Panc1 (cell line): Measurements from ENCODE around the gene PXDN. TPM values are rescaled to one million over a fixed set of nuclear protein-coding genes. Genes with fewer than 3 reads are reported as not detected.

Experiments
- ATAC-seq: fragments of 200-7000 bp; cut with Tn5 transposase; 2 replicates; pipeline ENCODE4 v1.9.1; 2020; ENCODE audit warnings: mild to moderate bottlenecking, moderate library complexity
- BruUV-seq: library from RNA; stranded (reverse); fragments of 400-500 nt; replicated peaks from 2 replicates; lab custom pipeline; 2021; lab: Mats Ljungman, UMichigan
- CTCF ChIA-PET: fragments of 300-600 bp; sonication (Branson Sonifier 250); formaldehyde crosslinking; loops from one replicate; lab custom pipeline; 2022; ENCODE audit warnings: antibody characterized with exemption; lab: Charles Lee
- POLR2A ChIA-PET: fragments of 300-600 bp; sonication (Branson Sonifier 250); formaldehyde crosslinking; loops from one replicate; lab custom pipeline; 2022; ENCODE audit warnings: antibody characterized with exemption; lab: Charles Lee
- DNase-seq: peaks from one replicate; pipeline ENCODE4 v3.0.0-alpha.2; 2010; ENCODE audit warnings: low read depth, low spot score
- H3K27ac ChIP-seq: 2 replicates; pipeline ENCODE4 v1.5.1; 2011; ENCODE audit warnings: mild to moderate bottlenecking, low read length, inconsistent platforms
- H3K27me3 ChIP-seq: fragments of 200-500 bp; sonication (Bioruptor generic); 2 replicates; pipeline ENCODE4 v1.6.0; 2014; ENCODE audit warnings: low read length, inconsistent platforms; ENCODE audit not compliant: control insufficient read depth, insufficient read depth
- H3K36me3 ChIP-seq: fragments of 200-500 bp; sonication (Bioruptor generic); 2 replicates; pipeline ENCODE4 v1.5.1; 2014; ENCODE audit warnings: inconsistent platforms, mild to moderate bottlenecking, low read length, moderate library complexity; ENCODE audit not compliant: control insufficient read depth, insufficient read depth
- H3K4me1 ChIP-seq: 2 replicates; pipeline ENCODE4 v1.5.1; 2011; ENCODE audit warnings: inconsistent platforms, mild to moderate bottlenecking, low read length, moderate library complexity; ENCODE audit not compliant: control insufficient read depth, insufficient read depth
- H3K4me3 ChIP-seq, 2 experiments: 2 replicates each; pipeline ENCODE4 v1.5.1; 2011 to 2012; ENCODE audit warnings: low read depth in 2 of 2, low read length in 2 of 2, mild to moderate bottlenecking in 2 of 2, inconsistent platforms in 1 of 2, moderate library complexity in 1 of 2
- H3K9me3 ChIP-seq: fragments of 200-500 bp; sonication (Bioruptor generic); 2 replicates; pipeline ENCODE4 v1.5.1; 2014; ENCODE audit warnings: low read depth, mild to moderate bottlenecking, inconsistent platforms, low read length, moderate library complexity; ENCODE audit not compliant: control insufficient read depth, insufficient read depth
- POLR2AphosphoS5 ChIP-seq: IDR thresholded peaks from 2 replicates; pipeline ENCODE4 v1.6.1; 2012; ENCODE audit warnings: mild to moderate bottlenecking, low read depth, low read length, moderate library complexity
- SIN3A ChIP-seq: IDR thresholded peaks from 2 replicates; pipeline ENCODE4 v1.6.1; 2012; ENCODE audit warnings: low read depth, mild to moderate bottlenecking, low read length, moderate library complexity, borderline replicate concordance; ENCODE audit not compliant: insufficient read depth
- TCF7L2 ChIP-seq: IDR thresholded peaks from 2 replicates; pipeline ENCODE4 v1.6.1; 2011; ENCODE audit warnings: mild to moderate bottlenecking, low read depth, low read length, inconsistent platforms
- in situ Hi-C: cut with HindIII; loops from 2 replicates; pipeline ENCODE4 v1.10.0; 2016; ENCODE audit warnings: low sequenced_read_pairs, low pct_unique_long_range_greater_than_20kb
- intact Hi-C: fragments of 100-400 bp; cut with micrococcal nuclease; formaldehyde crosslinking; loops from one replicate; pipeline ENCODE4 v1.10.0; 2022; ENCODE audit not compliant: unreplicated experiment
- total RNA-seq: library from RNA; stranded (reverse); gene quantifications from one replicate; pipeline ENCODE4 v1.2.1, GENCODE V29; 2021; ENCODE audit not compliant: unreplicated experiment
- TF ChIP-seq, protein P1 (sequence below): fragments of 450-650 bp; IDR thresholded peaks from 2 replicates; pipeline ENCODE4 v1.5.1; 2017; ENCODE audit warnings: mild to moderate bottlenecking
- TF ChIP-seq, protein P2 (sequence below), 2 experiments: IDR thresholded peaks; 2 replicates each; pipeline ENCODE4 v1.6.1; 2011 to 2012; ENCODE audit warnings: low read depth in 2 of 2, control low read depth in 1 of 2, low read length in 1 of 2, mild to moderate bottlenecking in 1 of 2, moderate library complexity in 1 of 2; ENCODE audit not compliant: insufficient read depth in 1 of 2

The PXDN gene
- total RNA-seq, 1 experiment from 2014 or later, result 2.5 TPM

DNA sequence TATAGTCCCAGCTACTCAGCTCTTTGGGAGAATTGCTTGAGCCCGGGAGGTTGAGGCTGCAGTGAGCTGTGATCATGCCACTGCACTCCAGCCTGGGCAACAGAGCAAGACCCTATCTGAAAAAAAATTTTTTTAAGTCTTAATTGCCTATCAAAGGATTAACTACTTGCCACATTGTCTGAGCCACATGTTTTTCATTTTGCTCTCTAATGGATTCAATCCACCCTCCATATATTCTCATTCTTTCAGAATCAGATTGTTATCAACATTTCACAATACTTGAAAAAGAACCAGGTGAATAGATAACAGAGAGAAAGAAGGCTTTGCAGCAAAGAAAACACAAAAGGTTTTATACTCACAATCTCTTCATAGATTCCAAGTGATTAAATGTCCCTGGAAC lies 61.0 kb downstream of the PXDN start:
- BruUV-seq, result no TSS peak
- CTCF ChIA-PET, result no interaction called here

DNA sequence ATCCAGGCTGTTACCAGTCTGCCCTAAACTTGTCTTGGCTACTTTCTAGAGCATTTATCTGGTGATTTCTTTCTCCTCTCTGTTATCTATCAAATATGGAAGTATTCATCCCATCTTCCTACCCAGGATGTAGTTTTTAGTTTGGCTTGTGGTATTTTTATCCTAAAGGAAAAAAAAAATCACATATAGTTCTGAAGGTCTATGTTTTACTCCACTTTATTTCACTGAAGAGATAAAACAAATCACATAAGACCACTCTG lies 62.2 kb downstream of the PXDN start:
- ATAC-seq, result no peak
- ChIA-PET CTCF (no interaction called here), POLR2A (no interaction called here)
- H3K27ac ChIP-seq, result peak overlapping the region; percentile 74
- in situ Hi-C loops (no loop called here), intact Hi-C loops (no loop called here)
- H3K27me3 ChIP-seq, result no peaks in the 10 kb centered on the region
- DNase-seq, result no peak
- H3K4me1 ChIP-seq, result peaks cover 24% of the 10 kb centered on the region
- no peaks in the 10 kb centered on the region for H3K36me3 ChIP-seq
- no TSS peak for BruUV-seq
- H3K9me3 ChIP-seq, result no peaks in the 10 kb centered on the region
- TF ChIP-seq TCF7L2 (no peak), POLR2AphosphoS5 (no peak), SIN3A (no peak)
- TF ChIP-seq, protein P1, sequence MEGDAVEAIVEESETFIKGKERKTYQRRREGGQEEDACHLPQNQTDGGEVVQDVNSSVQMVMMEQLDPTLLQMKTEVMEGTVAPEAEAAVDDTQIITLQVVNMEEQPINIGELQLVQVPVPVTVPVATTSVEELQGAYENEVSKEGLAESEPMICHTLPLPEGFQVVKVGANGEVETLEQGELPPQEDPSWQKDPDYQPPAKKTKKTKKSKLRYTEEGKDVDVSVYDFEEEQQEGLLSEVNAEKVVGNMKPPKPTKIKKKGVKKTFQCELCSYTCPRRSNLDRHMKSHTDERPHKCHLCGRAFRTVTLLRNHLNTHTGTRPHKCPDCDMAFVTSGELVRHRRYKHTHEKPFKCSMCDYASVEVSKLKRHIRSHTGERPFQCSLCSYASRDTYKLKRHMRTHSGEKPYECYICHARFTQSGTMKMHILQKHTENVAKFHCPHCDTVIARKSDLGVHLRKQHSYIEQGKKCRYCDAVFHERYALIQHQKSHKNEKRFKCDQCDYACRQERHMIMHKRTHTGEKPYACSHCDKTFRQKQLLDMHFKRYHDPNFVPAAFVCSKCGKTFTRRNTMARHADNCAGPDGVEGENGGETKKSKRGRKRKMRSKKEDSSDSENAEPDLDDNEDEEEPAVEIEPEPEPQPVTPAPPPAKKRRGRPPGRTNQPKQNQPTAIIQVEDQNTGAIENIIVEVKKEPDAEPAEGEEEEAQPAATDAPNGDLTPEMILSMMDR, result no peak
- TF ChIP-seq, protein P2, sequence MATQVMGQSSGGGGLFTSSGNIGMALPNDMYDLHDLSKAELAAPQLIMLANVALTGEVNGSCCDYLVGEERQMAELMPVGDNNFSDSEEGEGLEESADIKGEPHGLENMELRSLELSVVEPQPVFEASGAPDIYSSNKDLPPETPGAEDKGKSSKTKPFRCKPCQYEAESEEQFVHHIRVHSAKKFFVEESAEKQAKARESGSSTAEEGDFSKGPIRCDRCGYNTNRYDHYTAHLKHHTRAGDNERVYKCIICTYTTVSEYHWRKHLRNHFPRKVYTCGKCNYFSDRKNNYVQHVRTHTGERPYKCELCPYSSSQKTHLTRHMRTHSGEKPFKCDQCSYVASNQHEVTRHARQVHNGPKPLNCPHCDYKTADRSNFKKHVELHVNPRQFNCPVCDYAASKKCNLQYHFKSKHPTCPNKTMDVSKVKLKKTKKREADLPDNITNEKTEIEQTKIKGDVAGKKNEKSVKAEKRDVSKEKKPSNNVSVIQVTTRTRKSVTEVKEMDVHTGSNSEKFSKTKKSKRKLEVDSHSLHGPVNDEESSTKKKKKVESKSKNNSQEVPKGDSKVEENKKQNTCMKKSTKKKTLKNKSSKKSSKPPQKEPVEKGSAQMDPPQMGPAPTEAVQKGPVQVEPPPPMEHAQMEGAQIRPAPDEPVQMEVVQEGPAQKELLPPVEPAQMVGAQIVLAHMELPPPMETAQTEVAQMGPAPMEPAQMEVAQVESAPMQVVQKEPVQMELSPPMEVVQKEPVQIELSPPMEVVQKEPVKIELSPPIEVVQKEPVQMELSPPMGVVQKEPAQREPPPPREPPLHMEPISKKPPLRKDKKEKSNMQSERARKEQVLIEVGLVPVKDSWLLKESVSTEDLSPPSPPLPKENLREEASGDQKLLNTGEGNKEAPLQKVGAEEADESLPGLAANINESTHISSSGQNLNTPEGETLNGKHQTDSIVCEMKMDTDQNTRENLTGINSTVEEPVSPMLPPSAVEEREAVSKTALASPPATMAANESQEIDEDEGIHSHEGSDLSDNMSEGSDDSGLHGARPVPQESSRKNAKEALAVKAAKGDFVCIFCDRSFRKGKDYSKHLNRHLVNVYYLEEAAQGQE (IDR thresholded peaks at IDR 0.05; ENCODE audit: insufficient read depth in 1 of 2, low read depth in 2 of 2, low read length in 1 of 2), result no peak
- no peak overlapping the region for H3K4me3 ChIP-seq

More for the DNA sequence above, 61.0 kb downstream of the PXDN start:
- no peak for DNase-seq
- Histone ChIP-seq H3K9me3 (no peaks in the 10 kb centered on the region), H3K27ac (peak overlapping the region; percentile 45; the same call in 1 of the 2 replicates), H3K27me3 (no peaks in the 10 kb centered on the region), H3K4me3 (no peak overlapping the region), H3K36me3 (no peaks in the 10 kb centered on the region), H3K4me1 (peaks cover 28% of the 10 kb centered on the region)
- intact Hi-C loops, result no loop called here
- POLR2A ChIA-PET, result no interaction called here
- in situ Hi-C loops, result no loop called here
- TF ChIP-seq, protein P1, result no peak
- TF ChIP-seq, protein P2 (IDR thresholded peaks at IDR 0.05; ENCODE audit: insufficient read depth in 1 of 2, low read depth in 2 of 2, low read length in 1 of 2), result no peak
- no peak for TF ChIP-seq TCF7L2
- TF ChIP-seq SIN3A, result no peak
- TF ChIP-seq POLR2AphosphoS5, result no peak
- no peak for ATAC-seq
